ELR (cell line): ENCODE data around the gene KLF6.
"Not testable (repeated sequence)": the region's sequence is repeated elsewhere in the genome, so short reads cannot be mapped to it uniquely, and the experiment has no call there.

Experiments
- DNase-seq: peaks from one replicate; pipeline ENCODE4 v3.0.0-alpha.2; 2015; ENCODE audit warnings: low read depth

KLF6 gene

DNA sequence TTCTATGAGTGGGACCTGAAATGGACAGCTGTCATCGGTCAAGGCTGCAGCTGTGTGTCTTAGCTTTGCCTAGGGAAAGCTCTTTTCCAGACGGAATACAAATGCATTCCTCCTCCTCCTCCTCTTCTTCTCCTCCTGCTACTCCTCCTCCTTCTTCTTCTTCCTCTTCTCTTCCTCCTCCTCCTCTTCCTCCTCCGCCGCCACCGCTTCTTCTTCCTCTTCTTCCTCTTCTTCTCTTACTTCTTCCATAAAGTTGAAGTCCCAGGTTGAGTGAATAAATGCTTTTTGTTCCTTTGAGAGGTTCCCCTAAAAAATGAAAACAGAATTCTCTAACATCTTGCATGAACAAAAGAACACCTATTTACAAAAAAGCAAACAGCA, 28.7 kb downstream of the KLF6 start:
- no peak for DNase-seq

DNA sequence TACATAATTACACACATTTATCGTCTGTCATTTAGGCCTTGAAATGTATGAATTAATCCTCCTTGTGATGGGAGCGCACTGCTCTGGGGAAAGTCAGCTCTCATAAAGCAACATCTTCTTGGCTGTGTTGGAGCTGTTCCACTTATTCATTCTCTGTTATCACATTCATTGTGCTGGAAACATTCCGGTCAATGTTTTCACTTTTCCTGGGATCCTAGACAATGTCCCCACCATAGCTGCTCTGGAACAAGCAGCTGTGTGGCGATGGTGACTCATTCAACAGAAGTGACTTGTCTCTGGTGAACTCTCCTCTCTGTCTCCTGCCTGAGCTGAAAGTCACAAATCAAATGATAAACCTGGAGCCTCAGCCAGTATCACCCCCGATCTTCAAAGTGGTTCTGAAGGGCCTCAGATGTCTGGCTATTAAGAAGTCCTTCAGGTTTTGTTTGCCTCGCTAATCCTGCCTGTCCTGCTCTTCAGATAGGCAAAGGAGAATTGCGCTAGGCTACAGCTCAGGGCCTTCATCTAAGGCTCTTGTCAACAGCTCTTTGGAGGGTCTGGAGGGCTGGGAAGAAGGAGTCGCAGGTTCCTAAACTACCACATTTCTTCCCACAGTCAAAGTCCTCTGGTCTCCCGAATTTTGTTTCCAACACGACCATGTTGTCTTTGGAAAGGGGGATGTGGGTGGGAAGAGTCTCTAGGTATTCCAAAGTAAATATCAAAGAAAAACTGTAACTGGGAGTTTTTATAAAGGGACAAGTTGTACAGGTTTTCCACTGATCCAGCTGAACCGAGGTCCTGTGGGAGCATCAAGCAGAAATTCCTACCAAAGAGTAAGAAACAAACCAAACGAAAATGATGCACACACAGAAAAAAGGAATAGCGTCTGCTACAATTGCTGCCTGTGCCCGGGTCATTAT, 29.3 kb downstream of the KLF6 start:
- DNase-seq = peak; percentile 48

DNA sequence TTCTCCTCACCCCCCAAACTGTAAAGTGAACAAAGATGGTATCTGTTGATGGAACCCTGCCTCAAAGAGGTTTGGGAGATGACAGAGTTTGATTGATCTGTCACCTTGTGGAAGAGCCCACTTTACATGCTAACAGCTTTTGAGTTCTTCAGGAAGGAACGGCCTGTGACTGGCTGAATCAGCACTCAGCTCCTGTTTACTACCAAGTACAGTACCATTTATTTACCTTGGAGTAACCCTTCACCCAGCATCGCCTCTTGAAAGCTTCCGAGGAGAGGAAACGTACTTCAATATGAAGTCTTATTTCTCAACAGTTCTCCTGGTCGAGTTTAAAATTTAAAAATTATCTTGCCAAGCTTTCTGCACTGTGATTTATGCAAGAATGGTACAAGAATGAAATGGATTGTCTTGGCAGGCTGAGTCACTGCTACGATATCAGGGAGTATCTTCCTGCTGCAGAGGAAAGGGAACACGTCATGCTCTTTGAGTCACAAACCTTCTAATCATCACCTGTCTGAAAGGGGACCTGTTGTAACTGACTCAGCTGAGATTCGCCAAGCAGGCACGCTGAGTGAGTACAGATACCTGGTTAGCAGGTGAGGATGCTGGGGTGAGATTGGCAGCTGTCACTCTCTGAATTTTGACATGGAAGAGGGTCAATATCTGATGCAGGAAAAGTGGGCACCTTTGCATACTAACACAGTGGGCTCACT, 30.1 kb downstream of the KLF6 start:
- DNase-seq = peak; percentile 95

DNA sequence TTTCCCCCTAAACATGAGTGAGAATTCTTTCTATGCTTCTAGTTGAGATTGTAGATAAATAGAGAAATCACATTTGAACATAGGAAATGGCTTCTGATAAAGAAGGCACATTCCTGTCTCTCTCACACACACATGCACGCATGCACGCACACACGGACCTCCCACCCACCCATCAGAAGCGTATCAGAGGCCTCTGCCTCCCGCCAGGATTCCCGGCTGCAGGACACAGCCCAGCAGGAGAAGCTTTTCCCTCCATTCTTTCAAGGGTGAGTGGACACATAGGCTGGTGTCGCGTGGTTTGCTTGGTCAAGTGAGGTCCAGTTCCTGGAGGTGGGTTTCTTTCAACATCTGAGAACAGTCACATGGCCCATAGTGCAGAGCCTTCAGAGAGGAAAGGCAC, 34.2 kb downstream of the KLF6 start:
- no peak for DNase-seq

DNA sequence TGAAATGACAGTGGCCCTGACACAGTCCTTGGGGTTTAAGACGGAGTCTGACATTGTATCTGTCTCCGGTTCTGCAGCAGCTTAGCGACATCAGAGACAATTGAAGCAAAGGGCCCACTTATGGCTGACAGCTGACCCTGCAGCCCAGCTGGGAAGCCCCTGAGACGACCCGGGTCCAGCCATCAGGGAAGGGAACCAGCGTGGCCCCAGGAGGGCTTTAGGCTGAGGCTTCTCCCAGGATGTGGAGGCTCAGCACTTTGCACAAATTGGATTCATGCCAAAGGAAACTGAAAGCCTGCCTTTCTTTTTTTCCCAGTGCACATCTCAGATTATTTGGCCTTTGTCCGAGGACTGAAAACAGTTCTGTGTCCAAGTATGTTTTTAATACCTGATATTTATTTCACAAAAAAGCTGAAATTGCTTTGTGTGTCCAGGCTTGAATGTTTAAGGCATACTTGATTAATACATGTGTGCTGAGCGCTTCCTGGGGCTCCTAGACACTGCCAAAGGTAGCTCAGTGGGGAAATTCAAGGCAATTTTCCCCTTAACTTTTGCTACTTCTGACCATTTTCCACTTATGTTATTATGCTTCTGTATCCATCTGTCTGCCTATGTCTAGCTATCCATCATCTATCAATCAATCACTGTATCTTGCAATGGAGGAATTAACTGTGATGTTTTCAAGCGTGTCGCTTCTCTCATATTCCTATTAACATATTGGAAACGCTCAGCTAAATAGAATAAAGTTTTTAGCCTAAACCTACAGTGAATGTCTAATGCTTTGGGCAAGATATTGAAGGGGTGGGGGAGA, 34.8 kb downstream of the KLF6 start:
- peak; percentile 20 for DNase-seq

DNA sequence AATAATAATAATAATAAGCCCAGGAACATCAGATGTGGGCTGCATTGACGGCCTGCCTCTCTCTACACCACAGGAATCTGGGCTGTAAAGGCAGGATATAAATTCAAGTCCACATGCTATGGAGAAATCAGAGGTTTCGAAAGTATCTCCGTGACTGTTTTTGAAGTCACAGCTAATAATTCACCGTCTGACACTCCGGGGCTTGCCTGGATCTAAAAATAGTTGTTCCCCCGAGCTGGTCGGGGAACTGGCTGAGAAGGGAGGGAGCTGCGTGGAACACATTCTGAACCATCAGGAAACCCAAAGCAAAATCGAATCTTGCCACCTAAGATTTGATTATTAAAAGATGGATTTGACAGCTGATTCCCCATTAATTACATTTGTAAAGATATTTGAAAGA, 35.4 kb downstream of the KLF6 start:
- peak; percentile 24 for DNase-seq

DNA sequence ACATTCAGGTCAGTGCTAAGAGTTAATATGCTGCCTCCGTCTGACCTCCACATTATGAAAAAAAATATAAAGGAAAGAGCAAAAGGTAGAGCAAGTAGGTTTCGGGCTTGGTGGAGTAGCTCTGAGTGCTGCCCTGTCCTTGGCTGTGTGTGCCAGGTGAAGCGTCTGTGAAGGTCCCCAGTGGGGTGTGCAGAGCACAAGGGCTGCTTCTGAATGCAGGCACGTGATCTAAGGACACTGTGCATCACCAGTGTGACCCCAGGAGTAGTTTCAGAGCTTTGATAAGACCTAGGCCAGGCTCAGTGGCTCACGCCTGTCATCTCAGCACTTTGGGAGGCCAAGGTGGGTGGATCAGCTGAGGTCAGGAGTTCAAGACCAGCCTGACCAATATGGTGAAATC, 36.0 kb downstream of the KLF6 start:
- DNase-seq = no peak

DNA sequence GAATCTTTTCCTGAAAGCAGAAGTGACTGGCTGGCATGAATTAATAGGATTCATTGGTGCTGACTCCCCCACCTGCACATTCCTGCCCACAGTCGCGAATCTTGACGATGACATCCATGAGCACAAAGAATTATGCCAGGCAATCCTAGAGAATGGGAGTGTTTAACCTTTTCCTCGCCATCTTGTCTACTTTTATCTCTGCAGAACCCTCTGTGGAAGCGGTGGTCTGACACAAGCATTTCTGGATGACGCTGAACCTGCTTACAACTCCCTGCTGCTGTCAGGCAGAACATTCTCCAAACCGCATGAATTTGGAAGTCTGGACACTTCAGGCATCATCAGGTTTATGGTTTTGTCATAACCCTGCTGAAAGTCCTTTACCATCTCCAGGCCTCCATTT, 36.5 kb downstream of the KLF6 start:
- no peak for DNase-seq

DNA sequence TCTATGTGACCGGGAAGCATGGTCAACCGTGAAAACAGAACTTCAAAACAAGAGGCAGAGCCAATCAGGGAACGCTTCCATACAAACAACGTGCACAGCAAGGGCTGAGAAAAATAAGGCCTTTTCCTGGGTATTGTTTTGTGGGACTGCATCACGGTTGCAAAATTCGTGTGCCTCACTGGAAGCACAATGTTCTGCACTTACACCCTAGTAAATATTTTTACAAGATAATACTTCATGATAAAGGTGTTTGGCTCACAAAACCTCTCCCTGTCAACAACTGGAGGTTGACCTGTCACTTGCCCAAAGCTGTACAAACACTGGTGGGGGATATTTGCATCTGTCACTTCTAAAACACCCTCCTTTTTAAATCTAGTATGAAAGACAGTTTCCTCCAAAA, 37.0 kb downstream of the KLF6 start:
- no peak for DNase-seq

DNA sequence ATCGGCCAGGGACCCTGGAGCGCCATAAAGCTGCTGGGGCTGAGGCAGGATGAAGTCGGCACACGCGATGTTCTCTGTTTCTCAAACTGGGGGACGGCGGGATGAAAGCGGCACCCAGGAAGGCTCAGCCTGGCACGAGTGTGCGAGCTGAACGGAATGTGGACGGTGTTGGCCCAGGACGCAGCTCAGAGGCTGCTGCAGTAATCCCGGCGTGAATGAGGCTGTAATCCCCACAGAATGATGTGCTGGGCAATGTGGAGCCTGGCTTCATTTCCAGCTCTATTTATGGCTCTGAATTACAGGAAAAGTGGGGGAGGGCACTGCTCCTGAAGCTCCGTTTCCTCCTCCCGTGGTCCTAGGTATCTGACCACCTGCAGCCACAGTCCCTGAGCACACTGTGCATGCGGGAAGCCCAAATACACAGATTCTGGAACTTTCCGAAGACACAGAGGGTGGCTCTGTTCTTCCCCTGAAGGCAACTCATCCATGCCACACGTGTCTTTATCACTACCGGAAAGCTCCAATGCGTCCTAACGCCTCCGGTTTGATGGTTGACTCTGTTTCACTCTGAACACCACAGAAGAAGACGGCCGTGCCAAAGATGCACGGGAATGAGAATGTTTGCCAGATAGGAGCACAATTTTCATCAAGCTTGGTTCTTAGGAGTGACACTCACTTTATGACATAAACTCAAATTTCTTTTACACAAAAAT, 37.6 kb downstream of the KLF6 start:
- DNase-seq = no peak

DNA sequence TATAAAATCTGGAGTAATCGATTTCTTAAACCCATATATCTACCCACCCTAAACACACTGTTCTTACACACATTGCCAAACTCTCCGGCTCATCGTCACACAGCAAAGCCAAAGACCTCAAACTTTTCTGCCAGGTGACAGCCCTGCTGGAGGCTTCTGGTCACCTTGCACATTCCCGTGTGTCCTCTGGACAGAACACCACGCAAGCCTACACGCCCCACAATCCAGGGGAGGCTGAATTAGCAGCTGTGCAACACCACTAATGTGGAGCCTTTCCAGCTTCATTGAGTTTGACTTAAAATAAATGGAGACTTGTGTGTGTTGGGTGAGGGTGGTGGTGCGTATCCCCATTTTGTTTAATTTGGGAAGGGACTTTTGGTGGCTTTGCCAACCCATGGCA, 38.4 kb downstream of the KLF6 start:
- DNase-seq = no peak

DNA sequence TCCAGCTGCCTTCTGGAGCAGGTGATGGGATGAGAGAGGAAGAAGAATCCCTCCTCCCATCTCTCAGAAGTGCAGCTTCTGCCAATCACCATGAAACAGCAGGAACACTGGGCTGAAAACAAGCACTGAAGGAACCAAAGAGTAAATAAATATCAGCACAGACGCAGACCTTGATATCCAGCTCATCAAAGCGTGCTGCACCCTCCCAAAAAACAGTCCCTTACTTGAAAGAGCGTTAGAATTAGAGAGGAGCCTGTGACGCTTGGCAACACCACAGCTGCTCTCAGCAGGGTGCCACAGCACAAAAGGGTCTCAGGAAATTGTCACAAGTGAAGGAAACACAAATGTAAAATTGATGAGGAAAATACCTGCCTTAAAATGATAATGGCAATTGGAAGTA, 39.5 kb downstream of the KLF6 start:
- no peak for DNase-seq

DNA sequence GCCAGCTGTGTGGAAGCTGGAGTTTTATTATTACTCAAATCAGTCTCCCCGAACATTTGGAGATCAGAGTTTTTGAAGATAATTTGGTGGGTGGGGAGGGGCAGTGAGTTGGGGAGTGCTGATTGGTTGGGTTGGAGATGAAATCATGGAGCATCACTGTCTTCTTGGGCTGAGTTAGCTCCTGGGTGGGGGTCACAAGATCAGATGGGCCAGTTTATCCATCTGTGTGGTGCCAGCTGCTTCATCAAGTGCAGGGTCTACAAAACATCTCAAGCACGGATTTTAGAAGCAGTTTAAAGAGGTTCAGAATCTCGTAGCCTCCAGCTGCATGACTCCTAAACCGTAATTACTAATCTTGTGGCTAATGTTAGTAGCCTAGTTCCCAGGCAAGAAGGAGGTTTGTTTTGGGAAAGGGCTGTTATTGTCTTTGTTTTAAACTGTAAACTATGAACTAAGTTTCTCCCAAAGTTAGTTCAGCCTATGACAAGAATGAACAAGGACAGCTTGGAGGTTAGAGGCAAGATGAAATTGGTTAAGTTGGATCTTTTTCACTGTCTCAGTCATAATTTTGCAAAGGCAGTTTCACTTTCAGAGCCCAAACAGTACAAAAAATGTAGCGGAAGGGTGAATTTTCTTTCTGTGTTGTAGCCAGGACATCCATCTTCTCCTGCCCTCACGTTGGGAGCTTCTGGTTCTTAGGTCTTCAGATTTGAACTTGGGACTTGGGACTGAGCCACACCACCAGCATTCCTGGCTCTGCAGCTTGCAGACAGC, 43.1 kb downstream of the KLF6 start:
- peak; percentile 47 for DNase-seq

DNA sequence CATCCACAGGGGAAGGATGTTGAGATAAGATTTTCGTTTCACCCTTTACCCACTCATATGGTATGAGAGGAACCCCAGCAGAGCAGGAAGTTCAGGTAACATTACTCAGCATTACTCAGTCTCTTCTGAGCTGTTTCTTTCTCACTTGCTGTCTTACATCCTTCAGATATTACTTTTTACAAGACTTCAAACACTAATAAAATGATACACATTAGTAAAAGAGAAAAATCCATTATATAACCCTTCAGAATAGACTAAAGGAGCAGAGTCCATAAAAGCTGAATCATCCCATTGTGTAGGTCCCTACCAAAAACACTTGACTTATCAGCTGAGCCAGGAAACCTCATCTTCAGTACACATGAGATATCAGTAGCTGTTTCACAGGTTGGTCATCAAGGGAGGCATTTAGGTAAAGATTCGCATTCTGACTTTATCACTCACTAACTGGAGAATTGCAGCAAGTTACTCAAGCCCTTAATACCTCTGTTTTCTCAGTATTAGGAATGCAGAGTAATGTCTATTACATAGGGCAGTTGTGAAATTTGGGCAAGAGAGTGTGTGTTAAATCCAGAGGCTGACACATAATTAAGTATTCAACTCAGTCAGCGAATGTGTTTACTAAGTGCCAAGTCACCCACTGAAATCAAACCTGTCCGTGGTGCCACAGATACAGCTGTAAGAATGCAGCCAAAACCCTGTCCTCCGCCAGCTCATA, 44.7 kb downstream of the KLF6 start:
- DNase-seq = peak; percentile 75

DNA sequence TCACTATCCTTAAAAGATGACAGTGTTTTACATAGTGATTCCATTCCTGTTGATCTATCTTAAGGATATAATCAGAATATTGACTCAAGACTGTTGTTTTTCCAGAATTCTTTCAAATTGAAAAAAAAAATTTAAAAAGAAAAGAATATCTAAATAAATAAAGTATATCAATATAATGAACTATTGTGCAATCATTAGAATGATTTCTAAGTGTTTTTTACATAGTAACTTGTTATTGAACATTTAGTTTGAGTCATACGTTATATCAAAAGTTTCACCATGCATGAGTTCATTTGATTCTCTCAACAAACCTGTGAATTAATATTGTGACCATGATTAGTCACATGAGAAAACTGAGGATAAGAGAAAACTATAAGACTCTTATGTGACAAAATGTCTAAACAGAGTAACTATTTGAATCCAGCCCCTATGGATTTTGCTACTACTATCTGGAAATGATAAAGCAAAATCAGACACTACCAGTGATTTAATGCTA, 46.1 kb downstream of the KLF6 start:
- no peak for DNase-seq

DNA sequence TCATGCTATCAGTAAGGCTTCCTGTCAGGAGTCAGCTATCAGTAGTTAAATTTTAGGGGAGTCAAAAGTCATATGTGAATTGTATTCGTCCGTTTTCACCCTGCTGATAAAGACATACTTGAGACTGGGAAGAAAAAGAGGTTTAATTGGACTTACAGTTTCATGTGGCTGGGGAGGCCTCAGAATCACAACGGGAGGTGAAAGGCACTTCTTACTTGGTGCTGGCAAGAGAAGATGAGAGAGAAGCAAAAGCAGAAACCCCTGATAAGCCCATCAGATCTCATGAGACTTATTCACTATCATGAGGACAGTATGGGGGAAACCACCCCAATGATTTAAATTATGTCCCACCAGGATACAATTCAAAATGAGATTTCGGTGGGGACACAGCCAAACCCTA, 47.1 kb downstream of the KLF6 start:
- no peak for DNase-seq

DNA sequence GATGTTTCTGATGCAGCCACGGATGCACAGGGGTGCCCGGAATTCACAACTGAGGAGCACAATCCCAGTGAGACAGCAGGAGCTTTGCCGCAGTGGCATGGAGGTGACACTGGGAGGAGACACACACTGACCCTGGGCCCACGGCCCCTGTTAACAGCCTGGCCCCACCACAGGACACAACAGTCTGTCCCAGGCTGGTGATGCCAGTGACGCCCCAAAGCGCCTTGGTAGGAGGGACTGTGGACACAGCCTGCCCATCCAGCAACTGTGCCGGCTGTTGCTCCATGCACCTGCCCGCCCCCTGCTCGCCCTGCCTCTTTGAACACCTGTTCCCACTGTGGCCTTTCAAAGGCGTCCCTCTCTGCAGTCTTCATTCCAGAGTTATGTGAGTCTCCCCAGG, 49.8 kb downstream of the KLF6 start:
- DNase-seq = no peak

DNA sequence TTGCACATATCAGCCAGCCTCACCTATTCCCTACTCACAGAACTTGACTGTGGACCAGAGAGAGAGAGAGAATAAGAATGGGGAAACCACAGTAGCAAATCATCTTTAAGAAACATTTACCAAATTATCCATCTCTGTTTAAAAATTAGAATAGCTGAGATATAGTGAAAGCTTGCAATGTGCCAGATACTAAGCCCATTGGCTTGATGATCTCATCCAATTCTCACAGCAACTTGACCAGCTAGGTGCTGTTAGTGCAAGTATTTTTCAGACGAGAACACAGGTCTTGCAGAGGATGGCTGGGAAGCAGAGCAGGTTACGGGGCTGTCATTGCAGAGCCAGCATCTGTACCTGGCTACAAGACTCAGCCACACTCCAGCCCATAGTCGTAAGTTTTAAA, 50.9 kb downstream of the KLF6 start:
- DNase-seq = no peak

DNA sequence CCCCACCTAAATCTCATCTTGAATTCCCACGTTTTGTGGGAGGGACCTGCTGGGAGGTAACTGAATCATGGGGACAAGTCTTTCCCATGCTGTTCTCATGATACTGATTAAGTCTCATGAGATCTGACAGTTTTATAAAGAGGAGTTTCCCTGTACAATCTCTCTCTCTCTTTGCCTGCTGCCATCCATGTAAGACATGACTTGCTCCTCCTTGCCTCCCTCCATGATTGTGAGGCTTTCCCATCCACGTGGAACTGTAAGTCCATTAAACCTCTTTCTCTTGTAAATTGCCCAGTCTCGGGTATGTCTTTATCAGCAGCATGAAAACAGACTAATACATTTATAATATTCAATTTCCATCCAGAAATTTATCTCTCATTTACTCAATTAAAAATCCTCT, 52.8 kb downstream of the KLF6 start:
- DNase-seq = not testable (repeated sequence)

DNA sequence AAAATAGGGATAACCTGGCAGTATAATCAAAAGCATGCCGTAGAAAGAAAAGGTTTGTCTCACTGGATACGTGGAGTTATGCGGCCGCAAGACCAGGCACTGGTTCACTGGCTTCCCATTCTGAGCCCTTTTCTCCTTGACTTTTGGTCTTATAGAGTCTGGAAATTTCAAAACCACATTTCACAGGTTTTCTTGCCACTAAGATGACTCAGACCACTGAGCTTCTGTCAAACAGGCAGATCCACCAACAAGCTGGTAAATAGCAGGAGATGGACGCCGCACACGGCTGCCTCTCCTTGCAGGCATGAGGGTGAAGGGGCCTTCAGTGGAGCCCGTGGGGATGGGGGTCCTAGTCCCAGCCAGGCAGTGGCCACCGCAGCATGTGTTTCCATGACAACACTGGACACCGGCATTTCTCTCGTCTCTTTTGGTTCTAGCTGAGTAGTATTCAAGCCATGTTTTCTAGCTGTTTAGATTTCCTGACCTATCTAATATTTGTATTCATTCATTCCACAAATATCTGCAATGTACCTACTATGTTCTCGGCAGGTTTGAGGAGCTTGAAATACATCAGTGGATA, 55.5 kb downstream of the KLF6 start:
- peak; percentile 61 for DNase-seq
